H1 (cell line): Measurements from ENCODE around the gene RBM46. TPM values are rescaled to one million over a fixed set of nuclear protein-coding genes. Genes with fewer than 3 reads are reported as not detected.

ENCODE experiments used
- CTCF ChIA-PET: fragments of 300-600 bp; sonication (Branson Sonifier 250); formaldehyde crosslinking; loops from one replicate; lab custom pipeline; 2021; ENCODE audit not compliant: partially characterized antibody; lab: Charles Lee
- POLR2A ChIA-PET: fragments of 300-600 bp; sonication (Branson Sonifier 250); formaldehyde crosslinking; loops from one replicate; lab custom pipeline; 2021; ENCODE audit warnings: inconsistent platforms; ENCODE audit not compliant: partially characterized antibody; lab: Charles Lee
- DNase-seq, 2 experiments: peaks; one replicate each; pipeline versions ENCODE4 v3.0.0 to v3.0.0-alpha.2; 2010 to 2022; ENCODE audit warnings: low spot score in 2 of 2, low read depth in 1 of 2, mixed read lengths in 1 of 2
- FAIRE-seq: peaks from 2 replicates; lab custom pipeline; 2011; peaks lifted over from hg19 to GRCh38; lab: Jason Lieb, UNC
- H2AFZ ChIP-seq: 2 replicates; pipeline ENCODE4 v1.8.1; 2012; ENCODE audit warnings: low read length, inconsistent platforms
- H2AK5ac ChIP-seq: 2 replicates; pipeline ENCODE4 v1.6.1; 2013; ENCODE audit warnings: low read depth, low read length
- H2BK120ac ChIP-seq: replicated peaks from 2 replicates; pipeline ENCODE3; 2013; ENCODE audit warnings: low read depth, low read length, inconsistent platforms
- H2BK12ac ChIP-seq: 2 replicates; pipeline ENCODE4 v1.6.1; 2013; ENCODE audit warnings: low read depth, low read length
- H2BK15ac ChIP-seq: 2 replicates; pipeline ENCODE4 v1.6.1; 2013; ENCODE audit warnings: low read length
- H2BK20ac ChIP-seq: 2 replicates; pipeline ENCODE4 v1.6.1; 2013; ENCODE audit warnings: low read length
- H2BK5ac ChIP-seq: 2 replicates; pipeline ENCODE4 v1.6.1; 2013; ENCODE audit warnings: low read depth, low read length
- H3K14ac ChIP-seq: 2 replicates; pipeline ENCODE4 v1.6.1; 2013; ENCODE audit warnings: inconsistent platforms; ENCODE audit not compliant: insufficient read length
- H3K18ac ChIP-seq: 2 replicates; pipeline ENCODE4 v1.6.1; 2013; ENCODE audit warnings: low read length; ENCODE audit errors: extremely low read depth
- H3K23ac ChIP-seq: 2 replicates; pipeline ENCODE4 v1.6.1; 2013; ENCODE audit warnings: inconsistent platforms; ENCODE audit not compliant: insufficient read length
- H3K23me2 ChIP-seq: 2 replicates; pipeline ENCODE4 v1.6.1; 2013; ENCODE audit warnings: low read depth, low read length
- H3K27ac ChIP-seq: 2 replicates; pipeline ENCODE4 v1.6.1; 2011; ENCODE audit warnings: low read depth, low read length, inconsistent platforms
- H3K27me3 ChIP-seq, 4 experiments: replicated peaks in 1 of 4; 1 replicate in 1 of 4; 2 replicates in 3 of 4; pipeline versions ENCODE4 v1.6.1 to v1.8.1; 2011 to 2013; ENCODE audit warnings: low read length in 3 of 4, mild to moderate bottlenecking in 3 of 4, inconsistent platforms in 2 of 4, mixed read lengths in 2 of 4, moderate library complexity in 1 of 4; ENCODE audit not compliant: control insufficient read depth in 3 of 4, insufficient read depth in 3 of 4; ENCODE audit errors: extremely low read depth in 1 of 4
- H3K36me3 ChIP-seq, 4 experiments: 2 replicates each; pipeline versions ENCODE4 v1.6.1 to v1.8.1; 2011 to 2013; ENCODE audit warnings: mild to moderate bottlenecking in 4 of 4, low read length in 3 of 4, moderate library complexity in 2 of 4, control low read depth in 1 of 4, inconsistent platforms in 1 of 4; ENCODE audit not compliant: insufficient read depth in 4 of 4, control insufficient read depth in 2 of 4
- H3K4ac ChIP-seq: replicated peaks from 2 replicates; pipeline ENCODE3; 2013; ENCODE audit warnings: low read length, low read depth, mixed read lengths, inconsistent platforms; ENCODE audit not compliant: insufficient read length
- H3K4me1 ChIP-seq, 4 experiments: replicated peaks in 1 of 4; 1 replicate in 1 of 4; 2 replicates in 3 of 4; pipeline versions ENCODE4 v1.6.1 to v1.8.1; 2011 to 2013; ENCODE audit warnings: low read length in 3 of 4, inconsistent platforms in 2 of 4, mixed read lengths in 1 of 4; ENCODE audit not compliant: insufficient read depth in 4 of 4, control insufficient read depth in 3 of 4
- H3K4me2 ChIP-seq, 2 experiments: 2 replicates each; pipeline versions ENCODE4 v1.6.1 to v1.8.1; 2011 to 2013; ENCODE audit warnings: low read depth in 2 of 2, low read length in 2 of 2, control low read depth in 1 of 2, inconsistent platforms in 1 of 2, mild to moderate bottlenecking in 1 of 2; ENCODE audit not compliant: insufficient read depth in 1 of 2
- H3K4me3 ChIP-seq, 4 experiments: fragments of 200-600, 300-600 bp in 1 of 4; sonication (generic), shearing (Covaris generic), sonication (Bioruptor Twin) in 1 of 4; 2 replicates each; pipeline versions ENCODE4 v1.5.1 to v1.8.1; 2011 to 2016; ENCODE audit warnings: low read length in 4 of 4, low read depth in 3 of 4, control low read depth in 2 of 4, inconsistent platforms in 2 of 4, mild to moderate bottlenecking in 2 of 4, mixed read lengths in 1 of 4, moderate library complexity in 1 of 4; ENCODE audit not compliant: insufficient read depth in 2 of 4; ENCODE audit errors: extremely low read depth in 1 of 4
- H3K56ac ChIP-seq: replicated peaks from 2 replicates; pipeline ENCODE3; 2013; ENCODE audit warnings: low read depth, mild to moderate bottlenecking, mixed read lengths, low read length, inconsistent platforms; ENCODE audit not compliant: insufficient read length
- H3K79me1 ChIP-seq: 2 replicates; pipeline ENCODE4 v1.6.1; 2013; ENCODE audit warnings: low read depth, low read length, control low read depth
- H3K79me2 ChIP-seq, 2 experiments: 2 replicates each; pipeline versions ENCODE4 v1.6.1 to v1.8.1; 2012 to 2013; ENCODE audit warnings: low read length in 2 of 2, mild to moderate bottlenecking in 2 of 2, inconsistent platforms in 1 of 2; ENCODE audit not compliant: insufficient read depth in 2 of 2, control insufficient read depth in 1 of 2
- H3K9ac ChIP-seq, 4 experiments: replicated peaks in 1 of 4; 1 replicate in 1 of 4; 2 replicates in 3 of 4; pipeline versions ENCODE4 v1.6.1 to v1.8.1; 2011 to 2013; ENCODE audit warnings: low read depth in 3 of 4, low read length in 3 of 4, control low read depth in 2 of 4, mild to moderate bottlenecking in 2 of 4, moderate library complexity in 2 of 4, inconsistent platforms in 1 of 4; ENCODE audit errors: extremely low read depth in 1 of 4
- H3K9me3 ChIP-seq, 2 experiments: 2 replicates each; pipeline versions ENCODE4 v1.6.1 to v1.8.1; 2012 to 2013; ENCODE audit warnings: mild to moderate bottlenecking in 2 of 2, moderate library complexity in 2 of 2, control low read depth in 1 of 2, inconsistent platforms in 1 of 2, low read depth in 1 of 2, low read length in 1 of 2, mixed read lengths in 1 of 2; ENCODE audit not compliant: insufficient read depth in 2 of 2
- H4K20me1 ChIP-seq, 2 experiments: replicated peaks in 1 of 2; 2 replicates each; pipeline versions ENCODE3 to v1.8.1; 2011 to 2013; ENCODE audit warnings: inconsistent platforms in 2 of 2, low read length in 2 of 2, mild to moderate bottlenecking in 1 of 2; ENCODE audit not compliant: insufficient read depth in 2 of 2, control insufficient read depth in 1 of 2
- H4K5ac ChIP-seq: 2 replicates; pipeline ENCODE4 v1.6.1; 2013; ENCODE audit warnings: low read length, low read depth, mixed read lengths, inconsistent platforms; ENCODE audit not compliant: insufficient read length
- H4K8ac ChIP-seq: 2 replicates; pipeline ENCODE4 v1.8.0; 2013; ENCODE audit warnings: mild to moderate bottlenecking, moderate library complexity, low read length, inconsistent platforms; ENCODE audit not compliant: insufficient read depth; ENCODE audit errors: extremely low read depth
- H4K91ac ChIP-seq: replicated peaks from 2 replicates; pipeline ENCODE3; 2013; ENCODE audit warnings: low read length, mixed read lengths, inconsistent platforms; ENCODE audit not compliant: insufficient read length
- CHD2 ChIP-seq: IDR thresholded peaks from 2 replicates; pipeline ENCODE4 v1.6.1; 2012; ENCODE audit warnings: low read length, improper control_type of control experiment
- CTBP2 ChIP-seq: IDR thresholded peaks from 2 replicates; pipeline ENCODE4 v1.7.0; 2011; ENCODE audit warnings: borderline replicate concordance, mild to moderate bottlenecking, moderate library complexity, mixed read lengths, low read length; ENCODE audit not compliant: insufficient read depth, insufficient read length
- E2F6 ChIP-seq: IDR thresholded peaks from 2 replicates; pipeline ENCODE4 v1.6.1; 2012; ENCODE audit warnings: inconsistent platforms
- GTF2F1 ChIP-seq: IDR thresholded peaks from 2 replicates; pipeline ENCODE4 v1.6.1; 2012; ENCODE audit warnings: low read depth, low read length, improper control_type of control experiment, borderline replicate concordance
- KDM4A ChIP-seq: IDR thresholded peaks from one replicate; pipeline ENCODE4 v1.7.1; 2012; ENCODE audit warnings: low read depth, mild to moderate bottlenecking, moderate library complexity, low read length, inconsistent platforms; ENCODE audit not compliant: severe bottlenecking
- KDM5A ChIP-seq: fragments of 200-600 bp; IDR thresholded peaks from 2 replicates; pipeline ENCODE4 v1.7.1; 2012; ENCODE audit warnings: mild to moderate bottlenecking, low read length, inconsistent platforms, mixed read lengths
- SAP30 ChIP-seq: fragments of 300-600 bp; sonication (generic); IDR thresholded peaks from 2 replicates; pipeline ENCODE4 v1.7.1; 2012; ENCODE audit warnings: low read length, moderate library complexity, mild to moderate bottlenecking, inconsistent platforms; ENCODE audit not compliant: insufficient read depth, insufficient replicate concordance
- USF2 ChIP-seq: IDR thresholded peaks from 2 replicates; pipeline ENCODE4 v1.6.1; 2011; ENCODE audit warnings: low read length, improper control_type of control experiment
- WGBS, 2 experiments: shearing (Covaris generic) in 1 of 2; methylation state at CpG; one replicate each; pipeline versions ENCODE4 v1.1.6 to v1.1.7; 2013 to 2015; ENCODE audit warnings: low lambda C conversion rate in 2 of 2, mixed read lengths in 2 of 2, inconsistent platforms in 1 of 2, low coverage in 1 of 2, missing lambda C conversion rate in 1 of 2; ENCODE audit not compliant: insufficient replicate concordance in 2 of 2, insufficient coverage in 1 of 2, insufficient read length in 1 of 2; ENCODE audit errors: extremely low coverage in 1 of 2, missing lambda C conversion rate in 1 of 2; 5-methylcytosine and 5-hydroxymethylcytosine counted together
- polyA plus RNA-seq, 7 experiments: library from polyadenylated mRNA; depleted of rRNA in 3 of 7; stranded (reverse) in 5 of 7; unstranded in 2 of 7; fragments of >200 nt in 5 of 7; fragments of 200-250 nt in 2 of 7; gene quantifications; 1 replicate in 5 of 7; 2 replicates in 1 of 7; 4 replicates in 1 of 7; pipeline versions ENCODE4 v1.2.1 to v1.2.3, GENCODE V29; 2011 to 2013; ENCODE audit warnings: missing spikeins in 2 of 7, mixed read lengths in 2 of 7
- total RNA-seq: library from RNA; stranded (reverse); fragmentation: NEBNext Ultra II Directional; extraction: Animal tissue kit (Norgen Biotek cat#: 25700); gene quantifications from 2 replicates; pipeline ENCODE4 v1.2.1, GENCODE V29; 2021

The RBM46 gene
- total and polyA plus RNA-seq, 2 of the 8 experiments (the other 6 are each of a cell fraction or from before 2014, with no cell fraction given) = 0.12 to 0.54 TPM

- no peaks in the 10 kb centered on the region for H3K27me3 ChIP-seq
- H2BK120ac ChIP-seq = no peak overlapping the region
- H4K8ac ChIP-seq = no peak overlapping the region
- H2AK5ac ChIP-seq = no peak overlapping the region
- H3K56ac ChIP-seq = no peak overlapping the region
- no peaks in the 10 kb centered on the region for H3K4me1 ChIP-seq
- H4K91ac ChIP-seq = no peak overlapping the region
- 95% methylated on average over 18 of the region's 18 CpGs; no CpG with 5 or more reads in 1 of the 2 experiments for WGBS, 2 experiments
- no peaks in the 10 kb centered on the region for H3K36me3 ChIP-seq
- TF ChIP-seq E2F6 (no peak), SAP30 (no peak), GTF2F1 (no peak), CHD2 (no peak), KDM5A (no peak), USF2 (no peak), CTBP2 (no peak), KDM4A (no peak)
- H3K4ac ChIP-seq = no peak overlapping the region
- H3K23ac ChIP-seq = no peak overlapping the region
- no peaks in the 10 kb centered on the region for H3K23me2 ChIP-seq
- H3K4me2 ChIP-seq = no peak overlapping the region
- no peak overlapping the region for H2BK5ac ChIP-seq
- H2AFZ ChIP-seq = peak overlapping the region; percentile 82; the same call in 1 of the 2 replicates
- no peak overlapping the region for H3K18ac ChIP-seq
- ChIA-PET CTCF (interaction anchor here (0.8 to 6.4 kb wide), 7 partner anchors 15 to 147 kb away, joined by 3 to 89 read pairs (median 3); no protein-coding TSS in a partner anchor), POLR2A (interaction anchor here (0.5 to 1.2 kb wide), 2 partner anchors 38 to 100 kb away, joined by 3 to 7 read pairs; partner anchors contain the start of gene LRAT)
- no peak overlapping the region for H3K27ac ChIP-seq
- H4K5ac ChIP-seq = no peak overlapping the region
- no peaks in the 10 kb centered on the region for H3K79me2 ChIP-seq
- DNase-seq = no peak
- H3K4me3 ChIP-seq = no peak overlapping the region
- no peak overlapping the region for H3K14ac ChIP-seq
- no peaks in the 10 kb centered on the region for H4K20me1 ChIP-seq
- FAIRE-seq = no peak
- no peak overlapping the region for H2BK15ac ChIP-seq
- H3K9me3 ChIP-seq = no peaks in the 10 kb centered on the region
- no peak overlapping the region for H3K9ac ChIP-seq
- H3K79me1 ChIP-seq = no peaks in the 10 kb centered on the region
- H2BK20ac ChIP-seq = no peak overlapping the region
- H2BK12ac ChIP-seq = no peak overlapping the region
Measured at GRCh38 chr4:154781983-154782293, 866 bp downstream of the RBM46 start.
